HepG2 (cell line): ENCODE measurements around the gene UNC93A. TPM values are rescaled to one million over a fixed set of nuclear protein-coding genes. Genes with fewer than 3 reads are reported as not detected.

Experiments
- CBFB ChIP-seq: sonication (generic); formaldehyde crosslinking; IDR thresholded peaks from 2 replicates; pipeline ENCODE4 v1.4.0; 2020; ENCODE audit warnings: missing genetic modification reagents
- DR1 ChIP-seq: sonication (generic); formaldehyde crosslinking; IDR thresholded peaks from 2 replicates; pipeline ENCODE4 v1.8.0; 2021; ENCODE audit warnings: mild to moderate bottlenecking, missing genetic modification reagents, inconsistent platforms
- DRAP1 ChIP-seq: IDR thresholded peaks from 2 replicates; pipeline ENCODE4 v1.6.1; 2016; ENCODE audit warnings: missing genetic modification reagents, missing compliant biosample characterization
- FOSL2 ChIP-seq: sonication (generic); formaldehyde crosslinking; IDR thresholded peaks from 2 replicates; pipeline ENCODE4 v1.4.0; 2020; ENCODE audit warnings: missing genetic modification reagents
- HNF4G ChIP-seq, 2 experiments: sonication (generic) in 1 of 2; formaldehyde crosslinking in 1 of 2; IDR thresholded peaks; 2 replicates each; pipeline versions ENCODE4 v1.4.0 to v1.6.1; 2011 to 2020; ENCODE audit warnings: borderline replicate concordance in 2 of 2, low read depth in 2 of 2, mild to moderate bottlenecking in 2 of 2, low read length in 1 of 2, missing genetic modification reagents in 1 of 2, moderate library complexity in 1 of 2
- MED13 ChIP-seq: sonication (generic); formaldehyde crosslinking; IDR thresholded peaks from 2 replicates; pipeline ENCODE4 v1.5.0; 2020; ENCODE audit warnings: missing genetic modification reagents
- MTA1 ChIP-seq: sonication (generic); formaldehyde crosslinking; IDR thresholded peaks from 2 replicates; pipeline ENCODE4 v1.4.0; 2020; ENCODE audit warnings: missing genetic modification reagents, mild to moderate bottlenecking, borderline replicate concordance
- PAXIP1 ChIP-seq: sonication (generic); formaldehyde crosslinking; conservative IDR thresholded peaks from 2 replicates; pipeline ENCODE4 v1.4.0; 2020; ENCODE audit warnings: mild to moderate bottlenecking, missing genetic modification reagents, moderate library complexity
- PRDM15 ChIP-seq: sonication (generic); formaldehyde crosslinking; IDR thresholded peaks from 2 replicates; pipeline ENCODE4 v1.4.0; 2020; ENCODE audit warnings: missing genetic modification reagents
- SATB2 ChIP-seq: sonication (generic); formaldehyde crosslinking; IDR thresholded peaks from 2 replicates; pipeline ENCODE4 v1.5.0; 2020; ENCODE audit warnings: missing genetic modification reagents
- TFDP1 ChIP-seq: IDR thresholded peaks from 2 replicates; pipeline ENCODE4 v1.6.1; 2016; ENCODE audit warnings: missing compliant biosample characterization, missing genetic modification reagents, borderline replicate concordance
- ZC3H13 ChIP-seq: sonication (generic); formaldehyde crosslinking; IDR thresholded peaks from 2 replicates; pipeline ENCODE4 v1.8.1; 2023; ENCODE audit warnings: mild to moderate bottlenecking, missing genetic modification reagents, moderate library complexity
- ZKSCAN8 ChIP-seq: IDR thresholded peaks from 2 replicates; pipeline ENCODE4 v1.6.1; 2016; ENCODE audit warnings: borderline replicate concordance, missing genetic modification reagents, missing compliant biosample characterization
- ZNF451 ChIP-seq: sonication (generic); formaldehyde crosslinking; IDR thresholded peaks from 2 replicates; pipeline ENCODE4 v1.5.0; 2020; ENCODE audit warnings: mild to moderate bottlenecking, missing genetic modification reagents
- polyA plus RNA-seq, 8 experiments: library from polyadenylated mRNA; depleted of rRNA in 3 of 8; stranded (reverse) in 7 of 8; unstranded in 1 of 8; fragments of >200 nt; fragmentation: Illumina TruSeq in 4 of 8; extraction: Trizol in 4 of 8; gene quantifications; 2 replicates each; pipeline versions ENCODE4 v1.2.1 to v1.2.3, GENCODE V29; 2011 to 2016; ENCODE audit warnings: low read depth in 4 of 8, missing spikeins in 1 of 8, mixed read lengths in 1 of 8; ENCODE audit not compliant: insufficient read depth in 1 of 8
- total RNA-seq, 5 experiments: library from RNA; depleted of rRNA; stranded (reverse); fragments of >200 nt; fragmentation: Illumina TruSeq; extraction: Trizol; gene quantifications; 2 replicates each; pipeline ENCODE4 v1.2.3, GENCODE V29; 2016; ENCODE audit warnings: low read depth in 1 of 5

UNC93A gene
- total and polyA plus RNA-seq, 2 of the 13 experiments (the other 11 are each of a cell fraction or from before 2014, with no cell fraction given) = 11.0 to 42.7 TPM

- TF ChIP-seq ZKSCAN8 (CRISPR knock-in tag) = peak; percentile 17; the same call in 1 of the 2 replicates
- 0 out of 2 replicates have a peak, but pooled peaks have one; percentile 43 for TF ChIP-seq ZNF451 (CRISPR knock-in tag)
- 0 out of 2 replicates have a peak, but pooled peaks have one; percentile 67 for TF ChIP-seq SATB2 (CRISPR knock-in tag)
- peak; percentile 80; the same call in 1 of the 2 replicates for TF ChIP-seq MED13
- peak; percentile 50; the same call in 1 of the 2 replicates for TF ChIP-seq TFDP1
- TF ChIP-seq FOSL2 = peak; percentile 69
- TF ChIP-seq MTA1 (CRISPR knock-in tag) = peak; percentile 92
- TF ChIP-seq PRDM15 (CRISPR knock-in tag) = peak; percentile 75
- TF ChIP-seq DR1 (CRISPR knock-in tag) = peak; percentile 44; the same call in 1 of the 2 replicates
- TF ChIP-seq PAXIP1 = peak; percentile 88
- peak; percentile 51; the same call in 1 of the 2 replicates for TF ChIP-seq DRAP1
- 0 out of 2 replicates have a peak, but pooled peaks have one; percentile 71 for TF ChIP-seq ZC3H13 (CRISPR knock-in tag)
- peak; percentile 64 for TF ChIP-seq HNF4G (IDR thresholded peaks at IDR 0.05; ENCODE audit: borderline replicate concordance, low read depth, low read length)
- peak; percentile 40; the same call in 1 of the 2 replicates for TF ChIP-seq HNF4G (CRISPR knock-in tag; IDR thresholded peaks at IDR 0.05; ENCODE audit: borderline replicate concordance, low read depth)
- 0 out of 2 replicates have a peak, but pooled peaks have one; percentile 39 for TF ChIP-seq CBFB (CRISPR knock-in tag)
These were observed 18.5 kb downstream of the UNC93A start (continued) for GRCh38 chr6:167309355-167310192.
